ENCODE measurements around the gene KANTR.

DNA sequence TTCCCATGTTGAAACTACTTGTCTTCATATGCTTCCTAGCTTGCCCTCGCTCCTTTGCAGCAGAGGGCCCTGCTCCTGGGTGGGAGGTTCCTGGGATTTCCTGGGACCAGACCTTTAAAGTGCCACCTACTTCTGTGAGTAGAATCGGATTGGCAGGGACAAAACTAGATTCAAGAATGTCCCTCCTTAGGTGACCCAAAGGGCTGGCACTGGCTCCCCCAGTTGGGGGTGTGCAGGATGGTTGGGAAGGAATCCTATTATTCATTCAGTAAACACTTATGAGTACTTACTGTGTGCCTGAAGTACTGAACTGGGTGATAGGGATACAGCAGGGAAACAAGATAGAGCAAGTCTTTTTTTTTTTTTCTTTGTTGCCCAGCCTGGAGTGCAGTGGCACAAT is 2.6 kb upstream of the KANTR start:
- TF ChIP-seq CTCF (IDR thresholded peaks at IDR 0.05): no peak
- no peak for TF ChIP-seq POLR2A (IDR thresholded peaks at IDR 0.05)
